Ascending aorta (tissue), 2 donors: Measurements from ENCODE around the gene ARHGAP5. TPM values are rescaled to one million over a fixed set of nuclear protein-coding genes. Genes with fewer than 3 reads are reported as not detected.

Experiments
- DNase-seq, 2 donors: peaks; one replicate each; pipeline ENCODE4 v3.0.0-alpha.2; 2019; ENCODE audit warnings: low spot score in 2 of 2
- H3K27ac ChIP-seq, 2 donors: fragments of 200-600 bp; sonication (generic); one replicate each; pipeline ENCODE4 v1.5.1; 2016 to 2017; ENCODE audit warnings: mild to moderate bottlenecking in 1 of 2
- H3K27me3 ChIP-seq: fragments of 200-600 bp; sonication (generic); one replicate; pipeline ENCODE4 v1.5.1; 2017
- H3K36me3 ChIP-seq, 2 donors: fragments of 200-600 bp; sonication (generic); one replicate each; pipeline ENCODE4 v1.5.1; 2016
- H3K4me1 ChIP-seq, 2 donors: fragments of 200-600 bp; sonication (generic); one replicate each; pipeline ENCODE4 v1.5.1; 2016 to 2017; ENCODE audit warnings: mild to moderate bottlenecking in 1 of 2
- H3K4me3 ChIP-seq, 2 donors: fragments of 200-600 bp; sonication (generic); one replicate each; pipeline ENCODE4 v1.5.1; 2016 to 2017; ENCODE audit warnings: mild to moderate bottlenecking in 1 of 2
- H3K9me3 ChIP-seq, 2 donors: fragments of 200-600 bp; sonication (generic); one replicate each; pipeline ENCODE4 v1.5.1; 2016
- intact Hi-C: fragments of 100-400 bp; cut with DNase I; formaldehyde crosslinking; loops from one replicate; pipeline ENCODE4 v1.15.1; 2023
- total RNA-seq: library from RNA; depleted of rRNA; stranded (reverse); fragments of >200 nt; gene quantifications from one replicate; pipeline ENCODE4 v1.1.0, GENCODE V29; 2016
- TF ChIP-seq, protein P1 (sequence below), 3 experiments: fragments of 200-600 bp in 2 of 3; fragments of 450-650 bp in 1 of 3; sonication (generic) in 2 of 3; IDR thresholded peaks; one replicate each; pipeline ENCODE4 v1.5.1; 2016 to 2019; ENCODE audit warnings: antibody characterized with exemption in 3 of 3, mild to moderate bottlenecking in 1 of 3, moderate library complexity in 1 of 3

The ARHGAP5 gene
- total RNA-seq, 1 donor from 2014 or later = 32.6 TPM

- TF ChIP-seq, protein P1, sequence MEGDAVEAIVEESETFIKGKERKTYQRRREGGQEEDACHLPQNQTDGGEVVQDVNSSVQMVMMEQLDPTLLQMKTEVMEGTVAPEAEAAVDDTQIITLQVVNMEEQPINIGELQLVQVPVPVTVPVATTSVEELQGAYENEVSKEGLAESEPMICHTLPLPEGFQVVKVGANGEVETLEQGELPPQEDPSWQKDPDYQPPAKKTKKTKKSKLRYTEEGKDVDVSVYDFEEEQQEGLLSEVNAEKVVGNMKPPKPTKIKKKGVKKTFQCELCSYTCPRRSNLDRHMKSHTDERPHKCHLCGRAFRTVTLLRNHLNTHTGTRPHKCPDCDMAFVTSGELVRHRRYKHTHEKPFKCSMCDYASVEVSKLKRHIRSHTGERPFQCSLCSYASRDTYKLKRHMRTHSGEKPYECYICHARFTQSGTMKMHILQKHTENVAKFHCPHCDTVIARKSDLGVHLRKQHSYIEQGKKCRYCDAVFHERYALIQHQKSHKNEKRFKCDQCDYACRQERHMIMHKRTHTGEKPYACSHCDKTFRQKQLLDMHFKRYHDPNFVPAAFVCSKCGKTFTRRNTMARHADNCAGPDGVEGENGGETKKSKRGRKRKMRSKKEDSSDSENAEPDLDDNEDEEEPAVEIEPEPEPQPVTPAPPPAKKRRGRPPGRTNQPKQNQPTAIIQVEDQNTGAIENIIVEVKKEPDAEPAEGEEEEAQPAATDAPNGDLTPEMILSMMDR (IDR thresholded peaks at IDR 0.05) = no peak
- Histone ChIP-seq H3K4me1 (peaks cover 0 to 3% of the 10 kb centered on the region in 2 donors), H3K27ac (no peak overlapping the region), H3K9me3 (no peaks in the 10 kb centered on the region), H3K36me3 (no peaks in the 10 kb centered on the region), H3K4me3 (no peak overlapping the region), H3K27me3 (no peaks in the 10 kb centered on the region)
- intact Hi-C loops = no loop called here
- no peak for DNase-seq
Observed at GRCh38 chr14:32104308-32104707, 27.2 kb downstream of the ARHGAP5 start.

- Histone ChIP-seq H3K27ac (no peak overlapping the region), H3K36me3 (no peaks in the 10 kb centered on the region), H3K4me1 (peaks cover 0 to 3% of the 10 kb centered on the region in 2 donors), H3K27me3 (no peaks in the 10 kb centered on the region), H3K9me3 (no peaks in the 10 kb centered on the region), H3K4me3 (no peak overlapping the region)
- intact Hi-C loops = no loop called here
- TF ChIP-seq, protein P1 (IDR thresholded peaks at IDR 0.05) = no peak
- DNase-seq = no peak
Observed at GRCh38 chr14:32104803-32105202, 27.7 kb downstream of the ARHGAP5 start.

DNA sequence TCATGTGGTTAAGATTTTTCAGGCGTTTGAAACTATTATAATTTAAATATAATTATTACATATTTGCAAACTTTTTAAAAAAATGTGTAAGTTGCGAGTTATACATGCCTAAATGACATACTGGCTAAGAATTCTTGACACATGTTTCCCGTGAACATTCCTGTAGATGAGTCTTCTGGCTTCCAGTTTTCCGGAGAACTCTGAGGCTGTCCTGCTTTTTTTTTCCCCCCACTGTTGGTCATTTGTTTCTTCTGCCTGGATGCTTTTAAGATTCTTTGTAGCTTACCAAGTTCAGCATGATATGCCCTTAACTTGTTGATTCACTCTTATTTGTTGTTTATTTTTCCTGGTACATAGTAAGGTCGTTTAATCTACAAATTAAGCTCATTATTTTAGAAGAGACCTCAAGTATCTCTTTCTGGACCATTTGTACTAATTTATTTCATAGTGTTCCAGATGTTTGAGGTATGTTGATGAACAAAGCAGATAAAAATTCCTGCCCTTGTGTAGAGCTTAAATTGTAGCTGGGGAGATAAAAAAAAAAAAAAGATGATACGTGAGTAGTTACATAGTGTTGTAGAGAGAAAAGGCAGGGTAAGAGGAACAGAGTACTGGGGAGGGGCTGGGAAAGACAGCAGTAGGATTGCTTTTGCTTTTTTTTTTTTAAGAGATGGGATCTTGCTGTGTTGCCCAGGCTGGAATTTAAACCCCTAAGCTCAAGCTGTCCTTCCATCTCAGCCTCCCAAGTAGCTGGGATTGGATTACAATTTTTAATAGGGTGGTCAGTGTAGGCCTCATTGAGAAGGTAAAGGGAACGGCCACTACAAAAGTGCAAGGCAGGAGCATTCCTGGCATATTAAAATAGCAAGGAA is 32.8 kb downstream of the ARHGAP5 start:
- Histone ChIP-seq H3K9me3 (no peaks in the 10 kb centered on the region), H3K27ac (no peak overlapping the region), H3K36me3 (no peaks in the 10 kb centered on the region), H3K27me3 (no peaks in the 10 kb centered on the region), H3K4me1 (peaks cover 0 to under 1% of the 10 kb centered on the region in 2 donors), H3K4me3 (no peak overlapping the region)
- no peak for DNase-seq
- TF ChIP-seq, protein P1 (IDR thresholded peaks at IDR 0.05) = no peak
- intact Hi-C loops = no loop called here

GRCh38 chr14:32110548-32110896 is 33.4 kb downstream of the ARHGAP5 start:
- Histone ChIP-seq H3K4me3 (no peak overlapping the region), H3K4me1 (no peaks in the 10 kb centered on the region), H3K27me3 (no peaks in the 10 kb centered on the region), H3K9me3 (no peaks in the 10 kb centered on the region), H3K27ac (no peak overlapping the region), H3K36me3 (no peaks in the 10 kb centered on the region)
- TF ChIP-seq, protein P1 (IDR thresholded peaks at IDR 0.05) = no peak
- no peak for DNase-seq
- intact Hi-C loops = no loop called here

GRCh38 chr14:32121536-32121935 is 44.4 kb downstream of the ARHGAP5 start:
- intact Hi-C loops = no loop called here
- H3K4me1 ChIP-seq = peaks cover 0 to 3% of the 10 kb centered on the region in 2 donors
- no peak for DNase-seq
- H3K27me3 ChIP-seq = no peaks in the 10 kb centered on the region
- H3K4me3 ChIP-seq = no peak overlapping the region
- H3K36me3 ChIP-seq = peaks cover 0 to 6% of the 10 kb centered on the region in 2 donors
- no peaks in the 10 kb centered on the region for H3K9me3 ChIP-seq
- TF ChIP-seq, protein P1 (IDR thresholded peaks at IDR 0.05) = no peak
- H3K27ac ChIP-seq = no peak overlapping the region
